HEK293 (cell line): ENCODE data around the gene ARMC2.
"Not testable (repeated sequence)": the region's sequence is repeated elsewhere in the genome, so short reads cannot be mapped to it uniquely, and the experiment has no call there.

ENCODE experiments used
- PRDM1 ChIP-seq: fragments of 450-650 bp; formaldehyde crosslinking; IDR thresholded peaks from 2 replicates; pipeline ENCODE4; 2016; ENCODE audit warnings: missing biosample characterization, missing genetic modification characterization
- ZFP37 ChIP-seq: fragments of 450-650 bp; formaldehyde crosslinking; IDR thresholded peaks from 2 replicates; pipeline ENCODE4 v1.5.1; 2016; ENCODE audit warnings: missing biosample characterization, missing genetic modification characterization
- ZNF133 ChIP-seq: fragments of 450-650 bp; formaldehyde crosslinking; IDR thresholded peaks from 2 replicates; pipeline ENCODE4 v1.5.1; 2016; ENCODE audit warnings: missing biosample characterization, missing genetic modification characterization
- ZNF335 ChIP-seq: fragments of 450-650 bp; formaldehyde crosslinking; conservative IDR thresholded peaks from 2 replicates; pipeline ENCODE4 v1.5.1; 2016; ENCODE audit warnings: missing biosample characterization, missing genetic modification characterization
- ZNF350 ChIP-seq: fragments of 450-650 bp; formaldehyde crosslinking; IDR thresholded peaks from 2 replicates; pipeline ENCODE4 v1.5.0; 2017; ENCODE audit warnings: missing biosample characterization, mild to moderate bottlenecking, missing genetic modification characterization
- ZNF664 ChIP-seq: fragments of 450-650 bp; formaldehyde crosslinking; IDR thresholded peaks from 2 replicates; pipeline ENCODE4 v1.5.1; 2016; ENCODE audit warnings: missing biosample characterization, missing genetic modification characterization
- ZNF76 ChIP-seq: fragments of 450-650 bp; formaldehyde crosslinking; IDR thresholded peaks from 2 replicates; pipeline ENCODE4; 2016; ENCODE audit warnings: low read depth, missing biosample characterization, missing genetic modification characterization, borderline replicate concordance
- TF ChIP-seq, protein P1 (sequence below): fragments of 450-650 bp; formaldehyde crosslinking; IDR thresholded peaks from 2 replicates; pipeline ENCODE4 v1.5.1; 2016; ENCODE audit warnings: missing biosample characterization, missing genetic modification characterization

DNA sequence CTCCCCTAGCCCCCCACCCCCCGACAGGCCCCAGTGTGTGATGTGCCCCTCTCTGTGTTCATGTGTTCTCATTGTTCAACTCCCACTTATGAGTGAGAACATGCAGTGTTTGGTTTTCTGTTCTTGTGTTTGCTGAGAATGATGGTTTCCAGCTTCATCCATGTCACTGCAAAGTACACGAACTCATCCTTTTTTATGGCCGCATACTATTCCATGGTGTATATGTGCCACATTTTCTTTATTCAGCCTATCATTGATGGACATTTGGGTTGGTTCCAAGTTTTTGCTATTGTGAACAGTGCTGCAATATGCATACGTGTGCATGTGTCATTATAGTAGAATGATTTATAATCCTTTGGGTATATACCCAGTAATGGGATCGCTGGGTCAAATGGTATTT is 42.7 kb downstream of the ARMC2 start:
- not testable (repeated sequence) for TF ChIP-seq ZNF664 (tag by site-specific recombination); ZNF133 (tag by site-specific recombination); ZNF335 (tag by site-specific recombination); ZNF76 (tag by site-specific recombination); ZNF350 (tag by site-specific recombination); PRDM1; ZFP37 (tag by site-specific recombination)
- TF ChIP-seq, protein P1, sequence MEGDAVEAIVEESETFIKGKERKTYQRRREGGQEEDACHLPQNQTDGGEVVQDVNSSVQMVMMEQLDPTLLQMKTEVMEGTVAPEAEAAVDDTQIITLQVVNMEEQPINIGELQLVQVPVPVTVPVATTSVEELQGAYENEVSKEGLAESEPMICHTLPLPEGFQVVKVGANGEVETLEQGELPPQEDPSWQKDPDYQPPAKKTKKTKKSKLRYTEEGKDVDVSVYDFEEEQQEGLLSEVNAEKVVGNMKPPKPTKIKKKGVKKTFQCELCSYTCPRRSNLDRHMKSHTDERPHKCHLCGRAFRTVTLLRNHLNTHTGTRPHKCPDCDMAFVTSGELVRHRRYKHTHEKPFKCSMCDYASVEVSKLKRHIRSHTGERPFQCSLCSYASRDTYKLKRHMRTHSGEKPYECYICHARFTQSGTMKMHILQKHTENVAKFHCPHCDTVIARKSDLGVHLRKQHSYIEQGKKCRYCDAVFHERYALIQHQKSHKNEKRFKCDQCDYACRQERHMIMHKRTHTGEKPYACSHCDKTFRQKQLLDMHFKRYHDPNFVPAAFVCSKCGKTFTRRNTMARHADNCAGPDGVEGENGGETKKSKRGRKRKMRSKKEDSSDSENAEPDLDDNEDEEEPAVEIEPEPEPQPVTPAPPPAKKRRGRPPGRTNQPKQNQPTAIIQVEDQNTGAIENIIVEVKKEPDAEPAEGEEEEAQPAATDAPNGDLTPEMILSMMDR (tag by site-specific recombination), result not testable (repeated sequence)
